HEK293T (cell line): ENCODE data around the gene EDEM1.

ENCODE experiments used
- CTCF ChIA-PET: fragments of 350-600 bp; formaldehyde crosslinking; extraction: SDS; loops from one replicate; lab custom pipeline; 2021; ENCODE audit warnings: antibody characterized with exemption, inconsistent platforms; lab: Yijun Ruan, JAX
- POLR2A ChIA-PET: fragments of 350-600 bp; formaldehyde crosslinking; extraction: SDS; loops from one replicate; lab custom pipeline; 2020; ENCODE audit warnings: antibody characterized with exemption, inconsistent platforms; lab: Yijun Ruan, JAX
- DNase-seq: peaks from one replicate; pipeline ENCODE4 v3.0.0; 2012; ENCODE audit warnings: mixed read lengths; ENCODE audit errors: extremely low spot score
- ARNT ChIP-seq: fragments of 450-650 bp; IDR thresholded peaks from 2 replicates; pipeline ENCODE4 v1.6.1; 2017; ENCODE audit warnings: mild to moderate bottlenecking
- BHLHE40 ChIP-seq: fragments of 450-650 bp; IDR thresholded peaks from 2 replicates; pipeline ENCODE4 v1.6.1; 2016; ENCODE audit warnings: mild to moderate bottlenecking, moderate library complexity, borderline replicate concordance
- CTBP1 ChIP-seq: fragments of 450-650 bp; IDR thresholded peaks from 2 replicates; pipeline ENCODE4 v1.6.1; 2016; ENCODE audit warnings: borderline replicate concordance
- ELF4 ChIP-seq: fragments of 450-650 bp; IDR thresholded peaks from 2 replicates; pipeline ENCODE4 v1.6.1; 2017; ENCODE audit warnings: antibody characterized with exemption
- FOXA1 ChIP-seq: fragments of 450-650 bp; IDR thresholded peaks from 2 replicates; pipeline ENCODE4 v1.6.1; 2016; ENCODE audit warnings: mild to moderate bottlenecking
- FOXK2 ChIP-seq: fragments of 450-650 bp; IDR thresholded peaks from 2 replicates; pipeline ENCODE4 v1.6.1; 2016; ENCODE audit warnings: mild to moderate bottlenecking
- FOXM1 ChIP-seq: fragments of 450-650 bp; IDR thresholded peaks from 2 replicates; pipeline ENCODE4 v1.6.1; 2017; ENCODE audit warnings: mild to moderate bottlenecking, borderline replicate concordance
- HDGF ChIP-seq: fragments of 450-650 bp; IDR thresholded peaks from 2 replicates; pipeline ENCODE4 v1.6.1; 2017; ENCODE audit warnings: antibody characterized with exemption, borderline replicate concordance
- L3MBTL2 ChIP-seq: fragments of 450-650 bp; conservative IDR thresholded peaks from 2 replicates; pipeline ENCODE4 v1.6.1; 2016; ENCODE audit warnings: mild to moderate bottlenecking
- LEF1 ChIP-seq: fragments of 450-650 bp; IDR thresholded peaks from 2 replicates; pipeline ENCODE4 v1.6.1; 2017; ENCODE audit warnings: mild to moderate bottlenecking, borderline replicate concordance
- NFRKB ChIP-seq: fragments of 450-650 bp; IDR thresholded peaks from 2 replicates; pipeline ENCODE4 v1.6.1; 2016; ENCODE audit warnings: mild to moderate bottlenecking, moderate library complexity
- PKNOX1 ChIP-seq: fragments of 450-650 bp; IDR thresholded peaks from 2 replicates; pipeline ENCODE4 v1.6.1; 2016
- SP1 ChIP-seq: fragments of 450-650 bp; IDR thresholded peaks from 2 replicates; pipeline ENCODE4 v1.6.1; 2017
- SUZ12 ChIP-seq: fragments of 450-650 bp; IDR thresholded peaks from 2 replicates; pipeline ENCODE4 v1.6.1; 2016; ENCODE audit warnings: mild to moderate bottlenecking
- TARDBP ChIP-seq: fragments of 450-650 bp; IDR thresholded peaks from 2 replicates; pipeline ENCODE4 v1.6.1; 2016
- ZNF384 ChIP-seq: fragments of 450-650 bp; IDR thresholded peaks from 2 replicates; pipeline ENCODE4 v1.6.1; 2016

Gene EDEM1

GRCh38 chr3:5267252-5267651 is 79.7 kb downstream of the EDEM1 start:
- POLR2A ChIA-PET: no interaction called here
- CTCF ChIA-PET: no interaction called here
- no peak for DNase-seq
- no peak for TF ChIP-seq SUZ12
- no peak for TF ChIP-seq SP1
- TF ChIP-seq BHLHE40: no peak
- no peak for TF ChIP-seq CTBP1
- TF ChIP-seq L3MBTL2: no peak
- no peak for TF ChIP-seq FOXK2
- TF ChIP-seq ELF4: no peak
- no peak for TF ChIP-seq FOXA1
- no peak for TF ChIP-seq LEF1
- TF ChIP-seq TARDBP: no peak
- no peak for TF ChIP-seq FOXM1
- TF ChIP-seq PKNOX1: no peak
- TF ChIP-seq ARNT: no peak

- no peak for TF ChIP-seq FOXK2
- no peak for TF ChIP-seq FOXM1
- TF ChIP-seq BHLHE40: no peak
- no peak for TF ChIP-seq L3MBTL2
- TF ChIP-seq ARNT: no peak
- TF ChIP-seq CTBP1: no peak
- no peak for TF ChIP-seq HDGF
- TF ChIP-seq PKNOX1: no peak
- no peak for TF ChIP-seq ZNF384
- TF ChIP-seq NFRKB: no peak
- TF ChIP-seq TARDBP: no peak
- TF ChIP-seq LEF1: no peak
- no peak for TF ChIP-seq ELF4
- POLR2A ChIA-PET: no interaction called here
- CTCF ChIA-PET: no interaction called here
- no peak for DNase-seq
Observed at GRCh38 chr3:5267889-5268288, 80.4 kb downstream of the EDEM1 start.
